Liver (tissue), 9 donors: ENCODE measurements around the gene PMCH. TPM values are rescaled to one million over a fixed set of nuclear protein-coding genes. Genes with fewer than 3 reads are reported as not detected.

ENCODE experiments used
- DNase-seq: peaks from one replicate; pipeline ENCODE4 v3.0.0-alpha.2; 2017; ENCODE audit warnings: low spot score
- H3K27ac ChIP-seq, 2 donors: one replicate each; pipeline ENCODE4 v1.7.0; 2013; ENCODE audit warnings: inconsistent platforms in 2 of 2, low read length in 2 of 2, control low read depth in 1 of 2, low read depth in 1 of 2, mild to moderate bottlenecking in 1 of 2
- H3K27me3 ChIP-seq, 4 donors: one replicate each; pipeline versions ENCODE4 v1.6.1 to v1.7.0; 2013; ENCODE audit warnings: low read length in 3 of 4, inconsistent platforms in 1 of 4, mild to moderate bottlenecking in 1 of 4, moderate library complexity in 1 of 4; ENCODE audit not compliant: control insufficient read depth in 4 of 4, insufficient read depth in 4 of 4
- H3K36me3 ChIP-seq, 4 donors: one replicate each; pipeline versions ENCODE4 v1.6.1 to v1.7.0; 2013; ENCODE audit warnings: low read length in 3 of 4, mild to moderate bottlenecking in 3 of 4, low read depth in 1 of 4, moderate library complexity in 1 of 4; ENCODE audit not compliant: control insufficient read depth in 4 of 4, insufficient read depth in 3 of 4
- H3K4me1 ChIP-seq, 4 donors: one replicate each; pipeline versions ENCODE4 v1.6.1 to v1.7.0; 2013; ENCODE audit warnings: low read length in 3 of 4, mild to moderate bottlenecking in 3 of 4, moderate library complexity in 1 of 4; ENCODE audit not compliant: control insufficient read depth in 4 of 4, insufficient read depth in 4 of 4
- H3K4me3 ChIP-seq, 3 donors: one replicate each; pipeline versions ENCODE4 v1.6.1 to v1.7.0; 2013; ENCODE audit warnings: low read length in 3 of 3, control low read depth in 1 of 3, low read depth in 1 of 3, mild to moderate bottlenecking in 1 of 3
- H3K9ac ChIP-seq, 2 donors: one replicate each; pipeline ENCODE4 v1.7.0; 2013; ENCODE audit warnings: low read length in 2 of 2, mild to moderate bottlenecking in 2 of 2, moderate library complexity in 2 of 2, control low read depth in 1 of 2, low read depth in 1 of 2
- H3K9me3 ChIP-seq, 4 donors: one replicate each; pipeline versions ENCODE4 v1.6.1 to v1.7.0; 2013; ENCODE audit warnings: low read length in 3 of 4; ENCODE audit not compliant: control insufficient read depth in 4 of 4
- EGR1 ChIP-seq, 2 donors: IDR thresholded peaks; 2 replicates each; pipeline ENCODE4 v1.6.1; 2016 to 2018; ENCODE audit warnings: antibody characterized with exemption in 2 of 2, low read depth in 2 of 2
- FOXA1 ChIP-seq: IDR thresholded peaks from 2 replicates; pipeline ENCODE4 v1.6.1; 2016; ENCODE audit warnings: antibody characterized with exemption
- FOXA2 ChIP-seq: IDR thresholded peaks from 2 replicates; pipeline ENCODE4 v1.6.1; 2016; ENCODE audit warnings: antibody characterized with exemption
- GABPA ChIP-seq, 2 donors: IDR thresholded peaks in 1 of 2; conservative IDR thresholded peaks in 1 of 2; 2 replicates each; pipeline ENCODE4 v1.6.1; 2016; ENCODE audit warnings: antibody characterized with exemption in 2 of 2, mild to moderate bottlenecking in 1 of 2, moderate library complexity in 1 of 2
- HNF4A ChIP-seq, 2 donors: conservative IDR thresholded peaks; 2 replicates each; pipeline ENCODE4 v1.6.1; 2016; ENCODE audit warnings: antibody characterized with exemption in 2 of 2, mild to moderate bottlenecking in 2 of 2
- HNF4G ChIP-seq: IDR thresholded peaks from 2 replicates; pipeline ENCODE4 v1.6.1; 2016; ENCODE audit warnings: antibody characterized with exemption
- JUND ChIP-seq, 2 donors: IDR thresholded peaks; 2 replicates each; pipeline ENCODE4 v1.6.1; 2016; ENCODE audit warnings: antibody characterized with exemption in 2 of 2
- MAX ChIP-seq: IDR thresholded peaks from 2 replicates; pipeline ENCODE4 v1.6.1; 2016; ENCODE audit warnings: antibody characterized with exemption
- NR2F2 ChIP-seq: IDR thresholded peaks from 2 replicates; pipeline ENCODE4 v1.6.1; 2016; ENCODE audit warnings: antibody characterized with exemption
- RAD21 ChIP-seq, 2 donors: IDR thresholded peaks; 2 replicates each; pipeline ENCODE4 v1.6.1; 2016; ENCODE audit warnings: antibody characterized with exemption in 2 of 2, mild to moderate bottlenecking in 2 of 2
- RXRA ChIP-seq, 2 donors: IDR thresholded peaks; 2 replicates each; pipeline ENCODE4 v1.6.1; 2017 to 2018; ENCODE audit warnings: antibody characterized with exemption in 2 of 2, mild to moderate bottlenecking in 1 of 2
- SP1 ChIP-seq: IDR thresholded peaks from 2 replicates; pipeline ENCODE4 v1.6.1; 2018; ENCODE audit warnings: antibody characterized with exemption, mild to moderate bottlenecking
- TAF1 ChIP-seq: conservative IDR thresholded peaks from 2 replicates; pipeline ENCODE4 v1.6.1; 2016; ENCODE audit warnings: antibody characterized with exemption, mild to moderate bottlenecking
- YY1 ChIP-seq: IDR thresholded peaks from 2 replicates; pipeline ENCODE4 v1.6.1; 2016; ENCODE audit warnings: antibody characterized with exemption, mild to moderate bottlenecking
- WGBS: extraction: QIAGEN DNeasy Blood & Tissue Kit; methylation state at CpG from one replicate; pipeline ENCODE4 v1.1.7; 2013; 5-methylcytosine and 5-hydroxymethylcytosine counted together
- polyA plus RNA-seq, 2 donors: library from polyadenylated mRNA; stranded (reverse) in 1 of 2; unstranded in 1 of 2; fragments of 200-250 nt in 1 of 2; fragments of >200 nt in 1 of 2; fragmentation: Nextera tagmentation in 1 of 2; extraction: Ambion mirVana in 1 of 2; gene quantifications; one replicate each; pipeline versions ENCODE4 v1.2.1 to v1.2.3, GENCODE V29; 2013 to 2015
- total RNA-seq, 2 donors: library from RNA; depleted of rRNA; stranded (reverse); fragments of >200 nt; gene quantifications; one replicate each; pipeline ENCODE4 v1.2.3, GENCODE V29; 2014
- TF ChIP-seq, protein P1 (sequence below): fragments of 150-350 bp; IDR thresholded peaks from 2 replicates; pipeline ENCODE4 v1.5.1; 2017; ENCODE audit warnings: improper control_type of control experiment, low read depth, low read length; ENCODE audit not compliant: missing input control
- TF ChIP-seq, protein P2 (sequence below): IDR thresholded peaks from 2 replicates; pipeline ENCODE4 v1.6.1; 2016; ENCODE audit warnings: antibody characterized with exemption
- TF ChIP-seq, protein P3 (sequence below): IDR thresholded peaks from 2 replicates; pipeline ENCODE4 v1.6.1; 2016; ENCODE audit warnings: antibody characterized with exemption
- donor health status: healthy.
- donor health status: healthy.
- donor health status: healthy.
- donor health status: healthy.
- donor health status: healthy.

The PMCH gene
- total and polyA plus RNA-seq, 4 donors, result not detected

DNA sequence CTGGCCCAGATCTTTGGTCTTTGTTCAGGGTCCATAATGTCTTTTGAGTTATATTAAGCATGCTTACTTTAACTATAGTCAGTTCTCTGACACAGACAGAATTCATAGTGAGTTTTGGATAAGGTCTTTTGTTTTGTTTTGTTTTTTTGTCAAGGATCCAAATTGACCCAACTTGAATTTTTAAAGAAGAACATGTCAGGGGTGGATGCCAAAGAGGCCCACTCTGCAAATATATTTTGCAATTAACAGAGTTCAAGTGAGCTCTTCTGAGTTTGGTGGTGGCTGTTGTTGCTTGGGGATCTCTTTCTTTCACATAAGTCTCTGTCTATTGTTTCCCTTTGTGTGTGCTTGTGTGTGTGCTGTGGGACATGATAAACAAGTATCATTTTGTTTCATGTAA, 34.4 kb upstream of the PMCH start:
- H3K36me3 ChIP-seq, result no peaks in the 10 kb centered on the region
- no peak for DNase-seq
- H3K4me3 ChIP-seq, result no peak overlapping the region
- H3K27ac ChIP-seq, result no peak overlapping the region
- H3K27me3 ChIP-seq, result no peaks in the 10 kb centered on the region
- no peak overlapping the region for H3K9ac ChIP-seq
- no peaks in the 10 kb centered on the region for H3K9me3 ChIP-seq
- no peaks in the 10 kb centered on the region for H3K4me1 ChIP-seq
- TF ChIP-seq HNF4G (no peak), TAF1 (no peak), EGR1 (IDR thresholded peaks at IDR 0.05; ENCODE audit: low read depth in 2 of 2) (no peak), GABPA (IDR thresholded peaks at IDR 0.05 in 1 of 2, conservative IDR thresholded peaks at IDR 0.05 in 1 of 2) (no peak), NR2F2 (no peak), FOXA2 (no peak), HNF4A (conservative IDR thresholded peaks at IDR 0.05) (no peak), RXRA (IDR thresholded peaks at IDR 0.05) (no peak), MAX (no peak), YY1 (no peak), RAD21 (IDR thresholded peaks at IDR 0.05) (no peak), SP1 (no peak), FOXA1 (no peak)
- TF ChIP-seq, protein P1, sequence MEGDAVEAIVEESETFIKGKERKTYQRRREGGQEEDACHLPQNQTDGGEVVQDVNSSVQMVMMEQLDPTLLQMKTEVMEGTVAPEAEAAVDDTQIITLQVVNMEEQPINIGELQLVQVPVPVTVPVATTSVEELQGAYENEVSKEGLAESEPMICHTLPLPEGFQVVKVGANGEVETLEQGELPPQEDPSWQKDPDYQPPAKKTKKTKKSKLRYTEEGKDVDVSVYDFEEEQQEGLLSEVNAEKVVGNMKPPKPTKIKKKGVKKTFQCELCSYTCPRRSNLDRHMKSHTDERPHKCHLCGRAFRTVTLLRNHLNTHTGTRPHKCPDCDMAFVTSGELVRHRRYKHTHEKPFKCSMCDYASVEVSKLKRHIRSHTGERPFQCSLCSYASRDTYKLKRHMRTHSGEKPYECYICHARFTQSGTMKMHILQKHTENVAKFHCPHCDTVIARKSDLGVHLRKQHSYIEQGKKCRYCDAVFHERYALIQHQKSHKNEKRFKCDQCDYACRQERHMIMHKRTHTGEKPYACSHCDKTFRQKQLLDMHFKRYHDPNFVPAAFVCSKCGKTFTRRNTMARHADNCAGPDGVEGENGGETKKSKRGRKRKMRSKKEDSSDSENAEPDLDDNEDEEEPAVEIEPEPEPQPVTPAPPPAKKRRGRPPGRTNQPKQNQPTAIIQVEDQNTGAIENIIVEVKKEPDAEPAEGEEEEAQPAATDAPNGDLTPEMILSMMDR, result no peak
- TF ChIP-seq, protein P2, sequence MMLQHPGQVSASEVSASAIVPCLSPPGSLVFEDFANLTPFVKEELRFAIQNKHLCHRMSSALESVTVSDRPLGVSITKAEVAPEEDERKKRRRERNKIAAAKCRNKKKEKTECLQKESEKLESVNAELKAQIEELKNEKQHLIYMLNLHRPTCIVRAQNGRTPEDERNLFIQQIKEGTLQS, result no peak
- TF ChIP-seq, protein P3, sequence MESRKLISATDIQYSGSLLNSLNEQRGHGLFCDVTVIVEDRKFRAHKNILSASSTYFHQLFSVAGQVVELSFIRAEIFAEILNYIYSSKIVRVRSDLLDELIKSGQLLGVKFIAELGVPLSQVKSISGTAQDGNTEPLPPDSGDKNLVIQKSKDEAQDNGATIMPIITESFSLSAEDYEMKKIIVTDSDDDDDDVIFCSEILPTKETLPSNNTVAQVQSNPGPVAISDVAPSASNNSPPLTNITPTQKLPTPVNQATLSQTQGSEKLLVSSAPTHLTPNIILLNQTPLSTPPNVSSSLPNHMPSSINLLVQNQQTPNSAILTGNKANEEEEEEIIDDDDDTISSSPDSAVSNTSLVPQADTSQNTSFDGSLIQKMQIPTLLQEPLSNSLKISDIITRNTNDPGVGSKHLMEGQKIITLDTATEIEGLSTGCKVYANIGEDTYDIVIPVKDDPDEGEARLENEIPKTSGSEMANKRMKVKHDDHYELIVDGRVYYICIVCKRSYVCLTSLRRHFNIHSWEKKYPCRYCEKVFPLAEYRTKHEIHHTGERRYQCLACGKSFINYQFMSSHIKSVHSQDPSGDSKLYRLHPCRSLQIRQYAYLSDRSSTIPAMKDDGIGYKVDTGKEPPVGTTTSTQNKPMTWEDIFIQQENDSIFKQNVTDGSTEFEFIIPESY, result no peak

GRCh38 chr12:102227954-102228353, 30.3 kb upstream of the PMCH start:
- DNase-seq, result no peak
- 78% methylated on average over 5 of the region's 5 CpGs for WGBS
- TF ChIP-seq YY1 (no peak), HNF4A (conservative IDR thresholded peaks at IDR 0.05) (no peak), RXRA (IDR thresholded peaks at IDR 0.05) (no peak), SP1 (no peak), EGR1 (IDR thresholded peaks at IDR 0.05; ENCODE audit: low read depth in 2 of 2) (no peak), FOXA2 (no peak), RAD21 (IDR thresholded peaks at IDR 0.05) (no peak), FOXA1 (no peak), JUND (IDR thresholded peaks at IDR 0.05) (no peak)
- TF ChIP-seq, protein P3, result no peak
- TF ChIP-seq, protein P2, result no peak
- Histone ChIP-seq H3K27me3 (no peaks in the 10 kb centered on the region), H3K9ac (no peak overlapping the region), H3K9me3 (no peaks in the 10 kb centered on the region), H3K36me3 (no peaks in the 10 kb centered on the region), H3K27ac (no peak overlapping the region), H3K4me3 (no peak overlapping the region), H3K4me1 (no peaks in the 10 kb centered on the region)
